ENCODE measurements around the gene PSMA2. TPM values are rescaled to one million over a fixed set of nuclear protein-coding genes. Genes with fewer than 3 reads are reported as not detected.
A peak's percentile ranks its signal among the peaks of the same experiment; 100 is the strongest.

Gene PSMA2
- total RNA-seq, 1 experiment from 2014 or later = 228 TPM

DNA sequence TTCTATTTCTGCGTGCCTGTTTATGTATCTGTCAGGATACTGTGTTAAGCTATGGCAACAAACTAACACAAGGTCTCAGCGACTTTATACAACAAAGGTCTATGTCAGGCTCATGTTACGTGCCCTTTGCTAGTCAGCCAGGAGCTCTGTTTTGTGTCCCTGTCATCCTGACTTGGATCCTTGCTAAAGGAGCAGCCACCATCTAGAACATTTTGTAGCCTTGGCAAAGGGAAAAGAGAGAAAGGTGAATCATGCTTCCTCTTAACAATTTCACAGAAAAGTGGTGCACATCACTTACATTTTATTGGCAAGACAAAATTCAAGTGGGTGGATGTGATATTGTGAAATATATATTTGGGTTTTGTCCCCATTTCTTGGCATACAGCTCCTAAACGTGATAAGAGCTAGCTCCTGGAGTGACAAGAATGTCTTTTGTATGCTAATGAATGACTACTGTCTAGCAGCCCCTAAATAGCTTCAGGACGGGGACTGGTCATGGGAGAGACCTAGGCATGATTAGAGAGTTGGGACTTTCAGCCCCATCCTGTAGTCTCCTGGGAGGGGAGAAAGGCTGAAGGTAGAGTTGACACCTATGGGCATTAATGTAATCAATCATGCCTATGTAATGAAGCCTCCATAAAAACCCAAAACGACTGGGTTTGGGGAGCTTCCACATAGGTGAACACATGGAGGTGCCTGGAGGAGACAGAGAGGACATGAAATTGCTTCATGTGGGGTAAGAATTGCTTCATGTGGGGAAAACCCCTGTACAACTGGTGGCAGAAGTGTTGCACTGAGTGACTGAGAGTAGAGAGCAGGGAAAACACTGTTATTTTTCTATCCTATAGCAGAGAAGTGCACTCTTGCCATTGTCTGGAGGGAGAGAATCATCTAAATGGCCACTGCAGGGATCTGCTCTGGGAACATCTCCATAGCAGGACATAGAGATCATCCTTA, 33.2 kb upstream of the PSMA2 start:
- ChIA-PET POLR2A (no interaction called here), CTCF (interaction anchor here (0.7 to 1.7 kb wide), 4 partner anchors 17 to 474 kb away, joined by 3 to 11 read pairs (median 4); no protein-coding TSS in a partner anchor)
- peaks cover 21% of the 10 kb centered on the region for H3K9me3 Mint-ChIP-seq
- no peaks in the 10 kb centered on the region for H3K27me3 Mint-ChIP-seq (ENCODE audit: low read depth)
- H3K36me3 Mint-ChIP-seq = peaks cover 4% of the 10 kb centered on the region
- TF ChIP-seq RELA (CRISPR knock-in tag; IDR thresholded peaks at IDR 0.05; ENCODE audit: borderline replicate concordance) (no peak), NFE2L1 (CRISPR knock-in tag; IDR thresholded peaks at IDR 0.05) (no peak)
- peaks cover 14% of the 10 kb centered on the region for H3K4me1 Mint-ChIP-seq
- no peak overlapping the region for H3K27ac Mint-ChIP-seq
- H3K4me3 Mint-ChIP-seq = no peak overlapping the region
- ATAC-seq (peak; percentile 67), DNase-seq (ENCODE audit: low spot score) (no peak)

DNA sequence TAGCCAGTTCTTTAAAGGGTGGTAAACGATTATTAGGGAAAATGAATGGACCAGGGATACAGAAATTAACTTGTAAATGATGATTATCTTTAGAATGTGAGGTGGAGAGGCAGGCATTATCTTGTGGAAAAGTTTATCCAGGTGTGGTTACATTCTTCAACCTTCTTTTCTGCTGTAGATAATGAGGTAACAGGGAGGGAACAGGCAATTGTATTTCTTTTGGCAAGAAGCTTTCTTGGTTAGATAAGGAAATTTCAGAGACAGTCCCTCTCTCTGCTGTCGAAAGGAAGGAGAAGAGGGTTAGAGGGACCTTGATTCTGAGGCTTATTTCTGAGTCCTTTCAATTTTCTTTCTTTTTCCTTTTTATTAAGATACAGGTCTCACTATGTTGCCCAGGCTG, 32.3 kb upstream of the PSMA2 start:
- no peaks in the 10 kb centered on the region for H3K27me3 Mint-ChIP-seq (ENCODE audit: low read depth)
- H3K4me3 Mint-ChIP-seq = no peak overlapping the region
- no peak overlapping the region for H3K27ac Mint-ChIP-seq
- TF ChIP-seq ETV6 (CRISPR knock-in tag; IDR thresholded peaks at IDR 0.05) (no peak), NFYB (CRISPR knock-in tag; conservative IDR thresholded peaks at IDR 0.05; ENCODE audit: low read depth) (no peak)
- TF ChIP-seq, protein P1, sequence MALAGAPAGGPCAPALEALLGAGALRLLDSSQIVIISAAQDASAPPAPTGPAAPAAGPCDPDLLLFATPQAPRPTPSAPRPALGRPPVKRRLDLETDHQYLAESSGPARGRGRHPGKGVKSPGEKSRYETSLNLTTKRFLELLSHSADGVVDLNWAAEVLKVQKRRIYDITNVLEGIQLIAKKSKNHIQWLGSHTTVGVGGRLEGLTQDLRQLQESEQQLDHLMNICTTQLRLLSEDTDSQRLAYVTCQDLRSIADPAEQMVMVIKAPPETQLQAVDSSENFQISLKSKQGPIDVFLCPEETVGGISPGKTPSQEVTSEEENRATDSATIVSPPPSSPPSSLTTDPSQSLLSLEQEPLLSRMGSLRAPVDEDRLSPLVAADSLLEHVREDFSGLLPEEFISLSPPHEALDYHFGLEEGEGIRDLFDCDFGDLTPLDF (CRISPR knock-in tag; IDR thresholded peaks at IDR 0.05) = no peak
- peaks cover 14% of the 10 kb centered on the region for H3K4me1 Mint-ChIP-seq
- POLR2A ChIA-PET = no interaction called here
- no peak for DNase-seq (ENCODE audit: low spot score)
- H3K36me3 Mint-ChIP-seq = peaks cover 13% of the 10 kb centered on the region
- peaks cover 29% of the 10 kb centered on the region for H3K9me3 Mint-ChIP-seq
- no peak for ATAC-seq
- CTCF ChIA-PET = interaction anchor here (1.5 to 1.7 kb wide), 2 partner anchors 18 to 475 kb away, joined by 5 to 11 read pairs; no protein-coding TSS in a partner anchor

DNA sequence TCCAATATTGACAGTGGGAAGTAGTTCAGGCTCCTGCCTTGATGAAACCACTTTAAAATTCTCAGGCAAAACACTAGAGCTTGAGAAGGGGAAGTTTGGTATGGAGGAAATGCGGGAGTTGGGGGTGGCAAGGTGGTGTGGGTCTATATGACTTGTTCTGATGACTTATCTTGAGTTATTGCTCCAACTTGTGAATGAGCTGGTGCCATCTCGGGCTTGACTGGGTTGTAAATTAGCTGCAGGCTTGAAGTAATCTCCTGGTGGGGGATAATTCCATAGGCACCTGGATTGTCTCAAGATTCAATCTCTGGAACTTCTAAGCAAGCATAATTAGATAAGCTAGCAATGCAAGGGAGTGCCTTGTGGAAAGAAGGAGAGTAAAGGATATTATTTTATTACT, 29.2 kb upstream of the PSMA2 start:
- DNase-seq (ENCODE audit: low spot score) (no peak), ATAC-seq (no peak)
- Mint-ChIP-seq H3K4me3 (no peak overlapping the region), H3K36me3 (peaks cover 26% of the 10 kb centered on the region), H3K9me3 (peaks cover 38% of the 10 kb centered on the region), H3K4me1 (peaks cover 14% of the 10 kb centered on the region), H3K27ac (no peak overlapping the region), H3K27me3 (ENCODE audit: low read depth) (no peaks in the 10 kb centered on the region)
- POLR2A ChIA-PET = no interaction called here
- CTCF ChIA-PET = interaction anchor here (1.7 to 2.4 kb wide), 2 partner anchors 20 to 21 kb away, joined by 8 to 10 read pairs; no protein-coding TSS in a partner anchor
- TF ChIP-seq GTF2I (CRISPR knock-in tag; conservative IDR thresholded peaks at IDR 0.05) (no peak), CREM (CRISPR knock-in tag; IDR thresholded peaks at IDR 0.05) (no peak)

DNA sequence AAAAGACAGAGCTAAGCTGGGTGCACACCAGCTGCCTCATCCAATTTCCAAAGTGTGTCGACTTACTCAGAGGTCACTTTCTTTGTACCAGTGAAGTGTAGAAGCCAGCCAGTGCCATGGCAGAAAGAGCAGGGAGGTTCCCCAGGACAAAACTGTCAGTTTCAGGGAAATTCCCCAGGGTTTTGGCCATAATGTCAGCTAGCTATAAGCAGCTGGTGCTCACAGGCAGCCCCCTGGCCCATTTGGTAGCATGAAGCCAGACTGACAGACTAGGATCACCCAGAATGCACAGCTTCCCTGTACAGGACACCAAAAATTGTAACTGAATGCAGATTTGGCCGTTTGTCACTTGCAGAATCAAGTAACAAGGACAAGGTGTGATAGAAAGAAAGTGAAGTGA, 28.8 kb upstream of the PSMA2 start:
- Mint-ChIP-seq H3K27ac (no peak overlapping the region), H3K4me1 (peaks cover 14% of the 10 kb centered on the region), H3K27me3 (ENCODE audit: low read depth) (no peaks in the 10 kb centered on the region), H3K4me3 (no peak overlapping the region), H3K36me3 (peaks cover 28% of the 10 kb centered on the region), H3K9me3 (peaks cover 40% of the 10 kb centered on the region)
- ChIA-PET CTCF (interaction anchor here (1.7 to 2.4 kb wide), 2 partner anchors 19 to 22 kb away, joined by 8 to 10 read pairs; no protein-coding TSS in a partner anchor), POLR2A (no interaction called here)
- ATAC-seq = no peak
- TF ChIP-seq RELA (CRISPR knock-in tag; IDR thresholded peaks at IDR 0.05; ENCODE audit: borderline replicate concordance) = no peak
- no peak for TF ChIP-seq ZNF671 (CRISPR knock-in tag; IDR thresholded peaks at IDR 0.05)
- TF ChIP-seq CREM (CRISPR knock-in tag; IDR thresholded peaks at IDR 0.05) = no peak
- TF ChIP-seq, protein P2, sequence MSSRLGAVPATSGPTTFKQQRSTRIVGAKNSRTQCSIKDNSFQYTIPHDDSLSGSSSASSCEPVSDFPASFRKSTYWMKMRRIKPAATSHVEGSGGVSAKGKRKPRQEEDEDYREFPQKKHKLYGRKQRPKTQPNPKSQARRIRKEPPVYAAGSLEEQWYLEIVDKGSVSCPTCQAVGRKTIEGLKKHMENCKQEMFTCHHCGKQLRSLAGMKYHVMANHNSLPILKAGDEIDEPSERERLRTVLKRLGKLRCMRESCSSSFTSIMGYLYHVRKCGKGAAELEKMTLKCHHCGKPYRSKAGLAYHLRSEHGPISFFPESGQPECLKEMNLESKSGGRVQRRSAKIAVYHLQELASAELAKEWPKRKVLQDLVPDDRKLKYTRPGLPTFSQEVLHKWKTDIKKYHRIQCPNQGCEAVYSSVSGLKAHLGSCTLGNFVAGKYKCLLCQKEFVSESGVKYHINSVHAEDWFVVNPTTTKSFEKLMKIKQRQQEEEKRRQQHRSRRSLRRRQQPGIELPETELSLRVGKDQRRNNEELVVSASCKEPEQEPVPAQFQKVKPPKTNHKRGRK (CRISPR knock-in tag; IDR thresholded peaks at IDR 0.05; ENCODE audit: borderline replicate concordance) = no peak
- TF ChIP-seq NFE2L1 (CRISPR knock-in tag; IDR thresholded peaks at IDR 0.05) = no peak
- no peak for TF ChIP-seq ZNF263 (CRISPR knock-in tag; IDR thresholded peaks at IDR 0.05; ENCODE audit: low read depth)
- TF ChIP-seq, protein P3, sequence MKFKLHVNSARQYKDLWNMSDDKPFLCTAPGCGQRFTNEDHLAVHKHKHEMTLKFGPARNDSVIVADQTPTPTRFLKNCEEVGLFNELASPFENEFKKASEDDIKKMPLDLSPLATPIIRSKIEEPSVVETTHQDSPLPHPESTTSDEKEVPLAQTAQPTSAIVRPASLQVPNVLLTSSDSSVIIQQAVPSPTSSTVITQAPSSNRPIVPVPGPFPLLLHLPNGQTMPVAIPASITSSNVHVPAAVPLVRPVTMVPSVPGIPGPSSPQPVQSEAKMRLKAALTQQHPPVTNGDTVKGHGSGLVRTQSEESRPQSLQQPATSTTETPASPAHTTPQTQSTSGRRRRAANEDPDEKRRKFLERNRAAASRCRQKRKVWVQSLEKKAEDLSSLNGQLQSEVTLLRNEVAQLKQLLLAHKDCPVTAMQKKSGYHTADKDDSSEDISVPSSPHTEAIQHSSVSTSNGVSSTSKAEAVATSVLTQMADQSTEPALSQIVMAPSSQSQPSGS (CRISPR knock-in tag; IDR thresholded peaks at IDR 0.05; ENCODE audit: borderline replicate concordance, low read depth) = no peak
- TF ChIP-seq GTF2I (CRISPR knock-in tag; conservative IDR thresholded peaks at IDR 0.05) = no peak
- TF ChIP-seq TEAD1 (CRISPR knock-in tag; IDR thresholded peaks at IDR 0.05) = no peak
- TF ChIP-seq, protein P4, sequence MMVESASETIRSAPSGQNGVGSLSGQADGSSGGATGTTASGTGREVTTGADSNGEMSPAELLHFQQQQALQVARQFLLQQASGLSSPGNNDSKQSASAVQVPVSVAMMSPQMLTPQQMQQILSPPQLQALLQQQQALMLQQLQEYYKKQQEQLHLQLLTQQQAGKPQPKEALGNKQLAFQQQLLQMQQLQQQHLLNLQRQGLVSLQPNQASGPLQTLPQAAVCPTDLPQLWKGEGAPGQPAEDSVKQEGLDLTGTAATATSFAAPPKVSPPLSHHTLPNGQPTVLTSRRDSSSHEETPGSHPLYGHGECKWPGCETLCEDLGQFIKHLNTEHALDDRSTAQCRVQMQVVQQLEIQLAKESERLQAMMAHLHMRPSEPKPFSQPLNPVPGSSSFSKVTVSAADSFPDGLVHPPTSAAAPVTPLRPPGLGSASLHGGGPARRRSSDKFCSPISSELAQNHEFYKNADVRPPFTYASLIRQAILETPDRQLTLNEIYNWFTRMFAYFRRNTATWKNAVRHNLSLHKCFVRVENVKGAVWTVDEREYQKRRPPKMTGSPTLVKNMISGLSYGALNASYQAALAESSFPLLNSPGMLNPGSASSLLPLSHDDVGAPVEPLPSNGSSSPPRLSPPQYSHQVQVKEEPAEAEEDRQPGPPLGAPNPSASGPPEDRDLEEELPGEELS (CRISPR knock-in tag; IDR thresholded peaks at IDR 0.05) = no peak
- TF ChIP-seq, protein P5, sequence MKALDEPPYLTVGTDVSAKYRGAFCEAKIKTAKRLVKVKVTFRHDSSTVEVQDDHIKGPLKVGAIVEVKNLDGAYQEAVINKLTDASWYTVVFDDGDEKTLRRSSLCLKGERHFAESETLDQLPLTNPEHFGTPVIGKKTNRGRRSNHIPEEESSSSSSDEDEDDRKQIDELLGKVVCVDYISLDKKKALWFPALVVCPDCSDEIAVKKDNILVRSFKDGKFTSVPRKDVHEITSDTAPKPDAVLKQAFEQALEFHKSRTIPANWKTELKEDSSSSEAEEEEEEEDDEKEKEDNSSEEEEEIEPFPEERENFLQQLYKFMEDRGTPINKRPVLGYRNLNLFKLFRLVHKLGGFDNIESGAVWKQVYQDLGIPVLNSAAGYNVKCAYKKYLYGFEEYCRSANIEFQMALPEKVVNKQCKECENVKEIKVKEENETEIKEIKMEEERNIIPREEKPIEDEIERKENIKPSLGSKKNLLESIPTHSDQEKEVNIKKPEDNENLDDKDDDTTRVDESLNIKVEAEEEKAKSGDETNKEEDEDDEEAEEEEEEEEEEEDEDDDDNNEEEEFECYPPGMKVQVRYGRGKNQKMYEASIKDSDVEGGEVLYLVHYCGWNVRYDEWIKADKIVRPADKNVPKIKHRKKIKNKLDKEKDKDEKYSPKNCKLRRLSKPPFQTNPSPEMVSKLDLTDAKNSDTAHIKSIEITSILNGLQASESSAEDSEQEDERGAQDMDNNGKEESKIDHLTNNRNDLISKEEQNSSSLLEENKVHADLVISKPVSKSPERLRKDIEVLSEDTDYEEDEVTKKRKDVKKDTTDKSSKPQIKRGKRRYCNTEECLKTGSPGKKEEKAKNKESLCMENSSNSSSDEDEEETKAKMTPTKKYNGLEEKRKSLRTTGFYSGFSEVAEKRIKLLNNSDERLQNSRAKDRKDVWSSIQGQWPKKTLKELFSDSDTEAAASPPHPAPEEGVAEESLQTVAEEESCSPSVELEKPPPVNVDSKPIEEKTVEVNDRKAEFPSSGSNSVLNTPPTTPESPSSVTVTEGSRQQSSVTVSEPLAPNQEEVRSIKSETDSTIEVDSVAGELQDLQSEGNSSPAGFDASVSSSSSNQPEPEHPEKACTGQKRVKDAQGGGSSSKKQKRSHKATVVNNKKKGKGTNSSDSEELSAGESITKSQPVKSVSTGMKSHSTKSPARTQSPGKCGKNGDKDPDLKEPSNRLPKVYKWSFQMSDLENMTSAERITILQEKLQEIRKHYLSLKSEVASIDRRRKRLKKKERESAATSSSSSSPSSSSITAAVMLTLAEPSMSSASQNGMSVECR (CRISPR knock-in tag; IDR thresholded peaks at IDR 0.05; ENCODE audit: borderline replicate concordance) = no peak
- no peak for TF ChIP-seq EMX1 (CRISPR knock-in tag; IDR thresholded peaks at IDR 0.05)
- TF ChIP-seq CBFB (CRISPR knock-in tag; IDR thresholded peaks at IDR 0.05; ENCODE audit: low read depth) = no peak
- no peak for DNase-seq (ENCODE audit: low spot score)
